HEK293 (cell line): ENCODE measurements around the gene SPTSSB.

Experiments
- CTCF ChIA-PET: fragments of 350-600 bp; formaldehyde crosslinking; extraction: SDS; loops from one replicate; lab custom pipeline; 2021; ENCODE audit warnings: antibody characterized with exemption; lab: Yijun Ruan, JAX
- POLR2A ChIA-PET: fragments of 300-600 bp; formaldehyde crosslinking; extraction: SDS; loops from one replicate; lab custom pipeline; 2020; ENCODE audit warnings: antibody characterized with exemption, inconsistent platforms; lab: Yijun Ruan, JAX
- H3K27ac ChIP-seq: fragments of 200-500 bp; sonication (Bioruptor generic); 2 replicates; pipeline ENCODE4 v1.5.1; 2014; ENCODE audit warnings: low read depth, low read length, control low read depth, inconsistent platforms; ENCODE audit errors: extremely low read depth
- H3K36me3 ChIP-seq, 2 experiments: fragments of 200-500 bp in 1 of 2; sonication (Bioruptor generic) in 1 of 2; 1 replicate in 1 of 2; 2 replicates in 1 of 2; pipeline ENCODE4 v1.5.1; 2014 to 2017; ENCODE audit warnings: inconsistent platforms in 2 of 2, low read length in 2 of 2; ENCODE audit not compliant: control insufficient read depth in 2 of 2, insufficient read depth in 1 of 2
- H3K4me1 ChIP-seq: fragments of 200-500 bp; sonication (Bioruptor generic); 2 replicates; pipeline ENCODE4 v1.5.1; 2014; ENCODE audit warnings: mild to moderate bottlenecking, low read length, inconsistent platforms; ENCODE audit not compliant: control insufficient read depth, insufficient read depth
- H3K4me3 ChIP-seq: 2 replicates; pipeline ENCODE4 v1.5.1; 2011; ENCODE audit warnings: low read depth, mild to moderate bottlenecking, control low read depth, low read length, moderate library complexity
- H3K9me3 ChIP-seq: fragments of 200-500 bp; sonication (Bioruptor generic); 2 replicates; pipeline ENCODE4 v1.5.1; 2014; ENCODE audit warnings: low read depth, low read length, inconsistent platforms; ENCODE audit not compliant: control insufficient read depth, insufficient read depth
- GLIS2 ChIP-seq: fragments of 450-650 bp; formaldehyde crosslinking; IDR thresholded peaks from 2 replicates; pipeline ENCODE4 v1.5.1; 2016; ENCODE audit warnings: missing biosample characterization, missing genetic modification characterization
- WT1 ChIP-seq: fragments of 450-650 bp; formaldehyde crosslinking; IDR thresholded peaks from 2 replicates; pipeline ENCODE4 v1.5.1; 2016; ENCODE audit warnings: missing biosample characterization, missing genetic modification characterization
- ZBTB17 ChIP-seq: fragments of 450-650 bp; formaldehyde crosslinking; IDR thresholded peaks from 2 replicates; pipeline ENCODE4 v1.5.1; 2016; ENCODE audit warnings: missing biosample characterization, missing genetic modification characterization
- ZBTB20 ChIP-seq: fragments of 450-650 bp; formaldehyde crosslinking; IDR thresholded peaks from 2 replicates; pipeline ENCODE4 v1.5.1; 2016; ENCODE audit warnings: missing biosample characterization, missing genetic modification characterization
- ZBTB26 ChIP-seq: fragments of 450-650 bp; formaldehyde crosslinking; optimal IDR thresholded peaks from 2 replicates; pipeline ENCODE3; 2016; ENCODE audit warnings: missing biosample characterization, mild to moderate bottlenecking, missing genetic modification characterization
- ZFP37 ChIP-seq: fragments of 450-650 bp; formaldehyde crosslinking; IDR thresholded peaks from 2 replicates; pipeline ENCODE4 v1.5.1; 2016; ENCODE audit warnings: missing biosample characterization, missing genetic modification characterization
- ZFP41 ChIP-seq: fragments of 450-650 bp; formaldehyde crosslinking; IDR thresholded peaks from 2 replicates; pipeline ENCODE4 v1.5.1; 2016; ENCODE audit warnings: missing biosample characterization, missing genetic modification characterization, borderline replicate concordance
- ZFP69B ChIP-seq: fragments of 450-650 bp; formaldehyde crosslinking; IDR thresholded peaks from 2 replicates; pipeline ENCODE4 v1.5.1; 2016; ENCODE audit warnings: missing biosample characterization, missing genetic modification characterization
- ZNF335 ChIP-seq: fragments of 450-650 bp; formaldehyde crosslinking; conservative IDR thresholded peaks from 2 replicates; pipeline ENCODE4 v1.5.1; 2016; ENCODE audit warnings: missing biosample characterization, missing genetic modification characterization
- ZNF366 ChIP-seq: fragments of 450-650 bp; formaldehyde crosslinking; conservative IDR thresholded peaks from 2 replicates; pipeline ENCODE4 v1.5.1; 2016; ENCODE audit warnings: missing biosample characterization, missing genetic modification characterization
- ZNF426 ChIP-seq: fragments of 450-650 bp; formaldehyde crosslinking; IDR thresholded peaks from 2 replicates; pipeline ENCODE4 v1.5.1; 2017; ENCODE audit warnings: missing biosample characterization, missing genetic modification characterization, mild to moderate bottlenecking, inconsistent platforms, moderate library complexity
- ZNF518A ChIP-seq: fragments of 450-650 bp; formaldehyde crosslinking; conservative IDR thresholded peaks from 2 replicates; pipeline ENCODE4 v1.5.1; 2016; ENCODE audit warnings: low read depth, missing biosample characterization, missing genetic modification characterization
- ZNF623 ChIP-seq: fragments of 450-650 bp; formaldehyde crosslinking; IDR thresholded peaks from 2 replicates; pipeline ENCODE4 v1.5.1; 2016; ENCODE audit warnings: missing biosample characterization, missing genetic modification characterization
- ZNF660 ChIP-seq: fragments of 450-650 bp; IDR thresholded peaks from 2 replicates; pipeline ENCODE4 v1.5.1; 2018; ENCODE audit warnings: missing biosample characterization, mild to moderate bottlenecking, missing genetic modification characterization
- ZXDB ChIP-seq: fragments of 450-650 bp; formaldehyde crosslinking; IDR thresholded peaks from 2 replicates; pipeline ENCODE4 v1.5.1; 2016; ENCODE audit warnings: missing biosample characterization, missing genetic modification characterization
- TF ChIP-seq, protein P1 (sequence below): fragments of 450-650 bp; formaldehyde crosslinking; IDR thresholded peaks from 2 replicates; pipeline ENCODE4 v1.5.1; 2016; ENCODE audit warnings: missing biosample characterization, missing genetic modification characterization
- TF ChIP-seq, protein P2 (sequence below): fragments of 450-650 bp; formaldehyde crosslinking; IDR thresholded peaks from 2 replicates; pipeline ENCODE4 v1.5.1; 2016; ENCODE audit warnings: missing biosample characterization, missing genetic modification characterization
- TF ChIP-seq, protein P3 (sequence below): fragments of 450-650 bp; formaldehyde crosslinking; IDR thresholded peaks from 2 replicates; pipeline ENCODE4 v1.5.1; 2016; ENCODE audit warnings: missing biosample characterization, missing genetic modification characterization

Gene SPTSSB

DNA sequence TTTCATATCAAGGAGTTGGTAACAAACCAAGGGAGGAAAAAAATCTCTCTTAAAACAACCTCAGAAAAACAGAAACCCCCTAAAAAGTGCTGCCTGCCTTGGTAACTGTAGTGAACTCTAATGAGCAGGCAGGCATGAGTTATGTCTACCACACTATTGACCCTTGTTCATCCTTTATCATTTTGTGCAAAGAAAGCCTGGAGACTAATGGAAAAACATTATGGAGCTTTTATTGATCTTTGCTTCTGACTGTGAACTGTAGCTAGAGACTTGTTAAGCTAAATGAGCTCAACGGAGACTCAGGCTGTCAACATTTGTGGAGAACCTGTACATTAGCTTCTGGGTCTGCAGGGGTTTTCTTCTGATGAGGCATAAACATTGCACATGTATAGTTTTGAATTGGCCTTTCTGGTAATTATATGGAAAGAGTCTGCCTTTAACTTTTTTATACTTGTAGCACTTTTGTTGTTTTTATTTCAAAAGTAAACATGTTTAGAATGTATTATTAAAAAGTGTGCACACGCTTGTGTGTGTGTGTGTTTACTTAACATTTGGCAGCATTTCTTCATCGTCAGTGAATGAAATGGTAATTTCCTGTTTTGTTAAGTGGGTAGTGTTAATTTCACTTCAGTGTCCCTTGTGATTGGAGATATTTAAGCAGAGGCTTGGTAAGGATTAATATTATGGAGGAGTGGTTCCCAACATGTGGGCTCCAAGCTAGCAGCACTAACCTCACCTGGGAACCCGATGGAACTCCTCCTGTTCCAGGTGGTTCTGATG is 15.9 kb upstream of the SPTSSB start (continued):
- no peak for TF ChIP-seq ZNF426 (tag by site-specific recombination)
- TF ChIP-seq ZFP69B (tag by site-specific recombination) = no peak
- TF ChIP-seq, protein P1, sequence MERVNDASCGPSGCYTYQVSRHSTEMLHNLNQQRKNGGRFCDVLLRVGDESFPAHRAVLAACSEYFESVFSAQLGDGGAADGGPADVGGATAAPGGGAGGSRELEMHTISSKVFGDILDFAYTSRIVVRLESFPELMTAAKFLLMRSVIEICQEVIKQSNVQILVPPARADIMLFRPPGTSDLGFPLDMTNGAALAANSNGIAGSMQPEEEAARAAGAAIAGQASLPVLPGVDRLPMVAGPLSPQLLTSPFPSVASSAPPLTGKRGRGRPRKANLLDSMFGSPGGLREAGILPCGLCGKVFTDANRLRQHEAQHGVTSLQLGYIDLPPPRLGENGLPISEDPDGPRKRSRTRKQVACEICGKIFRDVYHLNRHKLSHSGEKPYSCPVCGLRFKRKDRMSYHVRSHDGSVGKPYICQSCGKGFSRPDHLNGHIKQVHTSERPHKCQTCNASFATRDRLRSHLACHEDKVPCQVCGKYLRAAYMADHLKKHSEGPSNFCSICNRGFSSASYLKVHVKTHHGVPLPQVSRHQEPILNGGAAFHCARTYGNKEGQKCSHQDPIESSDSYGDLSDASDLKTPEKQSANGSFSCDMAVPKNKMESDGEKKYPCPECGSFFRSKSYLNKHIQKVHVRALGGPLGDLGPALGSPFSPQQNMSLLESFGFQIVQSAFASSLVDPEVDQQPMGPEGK (tag by site-specific recombination) = no peak

- no peaks in the 10 kb centered on the region for H3K36me3 ChIP-seq
- peak overlapping the region; percentile 59 for H3K4me3 ChIP-seq
- ChIA-PET POLR2A (interaction anchor here (0.6 kb wide), 1 partner anchor 321 kb away, joined by 3 read pairs; no protein-coding TSS in a partner anchor), CTCF (interaction anchor here (0.9 to 1.7 kb wide), 4 partner anchors 10 to 73 kb away, joined by 3 to 8 read pairs (median 4); no protein-coding TSS in a partner anchor)
- H3K4me1 ChIP-seq = no peaks in the 10 kb centered on the region
- peak overlapping the region; percentile 2; the same call in 1 of the 2 replicates for H3K27ac ChIP-seq
- H3K9me3 ChIP-seq = no peaks in the 10 kb centered on the region
- TF ChIP-seq ZNF623 (no peak), ZFP41 (tag by site-specific recombination) (no peak), WT1 (tag by site-specific recombination) (0 out of 2 replicates have a peak, but pooled peaks have one; percentile 36), ZXDB (tag by site-specific recombination) (0 out of 2 replicates have a peak, but pooled peaks have one; percentile 27), ZNF366 (tag by site-specific recombination) (peak; percentile 57), ZNF335 (tag by site-specific recombination) (peak; percentile 14; the same call in 1 of the 2 replicates), ZNF518A (tag by site-specific recombination) (no peak), ZBTB20 (peak; percentile 76), ZFP37 (tag by site-specific recombination) (peak; percentile 64; the same call in 1 of the 2 replicates), ZBTB26 (tag by site-specific recombination) (peak; percentile 82), ZNF660 (tag by site-specific recombination) (peak; percentile 65; the same call in 1 of the 2 replicates), ZBTB17 (tag by site-specific recombination) (peak; percentile 87), GLIS2 (tag by site-specific recombination) (peak; percentile 45; the same call in 1 of the 2 replicates)
- TF ChIP-seq, protein P2, sequence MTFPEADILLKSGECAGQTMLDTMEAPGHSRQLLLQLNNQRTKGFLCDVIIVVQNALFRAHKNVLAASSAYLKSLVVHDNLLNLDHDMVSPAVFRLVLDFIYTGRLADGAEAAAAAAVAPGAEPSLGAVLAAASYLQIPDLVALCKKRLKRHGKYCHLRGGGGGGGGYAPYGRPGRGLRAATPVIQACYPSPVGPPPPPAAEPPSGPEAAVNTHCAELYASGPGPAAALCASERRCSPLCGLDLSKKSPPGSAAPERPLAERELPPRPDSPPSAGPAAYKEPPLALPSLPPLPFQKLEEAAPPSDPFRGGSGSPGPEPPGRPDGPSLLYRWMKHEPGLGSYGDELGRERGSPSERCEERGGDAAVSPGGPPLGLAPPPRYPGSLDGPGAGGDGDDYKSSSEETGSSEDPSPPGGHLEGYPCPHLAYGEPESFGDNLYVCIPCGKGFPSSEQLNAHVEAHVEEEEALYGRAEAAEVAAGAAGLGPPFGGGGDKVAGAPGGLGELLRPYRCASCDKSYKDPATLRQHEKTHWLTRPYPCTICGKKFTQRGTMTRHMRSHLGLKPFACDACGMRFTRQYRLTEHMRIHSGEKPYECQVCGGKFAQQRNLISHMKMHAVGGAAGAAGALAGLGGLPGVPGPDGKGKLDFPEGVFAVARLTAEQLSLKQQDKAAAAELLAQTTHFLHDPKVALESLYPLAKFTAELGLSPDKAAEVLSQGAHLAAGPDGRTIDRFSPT = peak; percentile 15; the same call in 1 of the 2 replicates
- TF ChIP-seq, protein P3, sequence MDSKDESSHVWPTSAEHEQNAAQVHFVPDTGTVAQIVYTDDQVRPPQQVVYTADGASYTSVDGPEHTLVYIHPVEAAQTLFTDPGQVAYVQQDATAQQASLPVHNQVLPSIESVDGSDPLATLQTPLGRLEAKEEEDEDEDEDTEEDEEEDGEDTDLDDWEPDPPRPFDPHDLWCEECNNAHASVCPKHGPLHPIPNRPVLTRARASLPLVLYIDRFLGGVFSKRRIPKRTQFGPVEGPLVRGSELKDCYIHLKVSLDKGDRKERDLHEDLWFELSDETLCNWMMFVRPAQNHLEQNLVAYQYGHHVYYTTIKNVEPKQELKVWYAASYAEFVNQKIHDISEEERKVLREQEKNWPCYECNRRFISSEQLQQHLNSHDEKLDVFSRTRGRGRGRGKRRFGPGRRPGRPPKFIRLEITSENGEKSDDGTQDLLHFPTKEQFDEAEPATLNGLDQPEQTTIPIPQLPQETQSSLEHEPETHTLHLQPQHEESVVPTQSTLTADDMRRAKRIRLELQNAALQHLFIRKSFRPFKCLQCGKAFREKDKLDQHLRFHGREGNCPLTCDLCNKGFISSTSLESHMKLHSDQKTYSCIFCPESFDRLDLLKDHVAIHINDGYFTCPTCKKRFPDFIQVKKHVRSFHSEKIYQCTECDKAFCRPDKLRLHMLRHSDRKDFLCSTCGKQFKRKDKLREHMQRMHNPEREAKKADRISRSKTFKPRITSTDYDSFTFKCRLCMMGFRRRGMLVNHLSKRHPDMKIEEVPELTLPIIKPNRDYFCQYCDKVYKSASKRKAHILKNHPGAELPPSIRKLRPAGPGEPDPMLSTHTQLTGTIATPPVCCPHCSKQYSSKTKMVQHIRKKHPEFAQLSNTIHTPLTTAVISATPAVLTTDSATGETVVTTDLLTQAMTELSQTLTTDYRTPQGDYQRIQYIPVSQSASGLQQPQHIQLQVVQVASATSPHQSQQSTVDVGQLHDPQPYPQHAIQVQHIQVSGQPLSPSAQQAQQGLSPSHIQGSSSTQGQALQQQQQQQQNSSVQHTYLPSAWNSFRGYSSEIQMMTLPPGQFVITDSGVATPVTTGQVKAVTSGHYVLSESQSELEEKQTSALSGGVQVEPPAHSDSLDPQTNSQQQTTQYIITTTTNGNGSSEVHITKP = peak; percentile 65
Observed at GRCh38 chr3:161372321-161373260, 1.3 kb upstream of the SPTSSB start.
